ENCODE measurements around the gene PTPN7.

GRCh38 chr1:202200112-202200548 is 39.7 kb upstream of the PTPN7 start:
- TF ChIP-seq CTCF (IDR thresholded peaks at IDR 0.05) (no peak), ZFX (IDR thresholded peaks at IDR 0.05; ENCODE audit: borderline replicate concordance) (no peak)

Data from 22Rv1 (cell line).